Activated T-helper 1 cell treated with anti-CD3 and anti-CD28 coated beads, Interleukin-2, amount 50 U/mL, for 16 hours (primary cell): ENCODE measurements around the gene PLAC9.
"Not testable (repeated sequence)": the region's sequence is repeated elsewhere in the genome, so short reads cannot be mapped to it uniquely, and the experiment has no call there.

ENCODE experiments used
- DNase-seq, 2 donors: peaks; one replicate each; pipeline ENCODE4 v3.0.0-alpha.2; 2020; ENCODE audit warnings: low read depth in 1 of 2, low spot score in 1 of 2

The PLAC9 gene

GRCh38 chr10:80132299-80133139 is at the start of gene PLAC9:
TSS of gene PLAC9 (plus strand) at chr10:80132730. CDS start at chr10:80132763, 33 bp downstream.
- no peak for DNase-seq

- no peak for DNase-seq
These were observed 42.4 kb upstream of the PLAC9 start for GRCh38 chr10:80090121-80090520.

- DNase-seq: no peak
These were observed 38.3 kb upstream of the PLAC9 start for GRCh38 chr10:80094231-80094630.

GRCh38 chr10:80098272-80098671 is 34.3 kb upstream of the PLAC9 start:
- not testable (repeated sequence) for DNase-seq

GRCh38 chr10:80099295-80099694 is 33.2 kb upstream of the PLAC9 start:
- DNase-seq: not testable (repeated sequence)

DNA sequence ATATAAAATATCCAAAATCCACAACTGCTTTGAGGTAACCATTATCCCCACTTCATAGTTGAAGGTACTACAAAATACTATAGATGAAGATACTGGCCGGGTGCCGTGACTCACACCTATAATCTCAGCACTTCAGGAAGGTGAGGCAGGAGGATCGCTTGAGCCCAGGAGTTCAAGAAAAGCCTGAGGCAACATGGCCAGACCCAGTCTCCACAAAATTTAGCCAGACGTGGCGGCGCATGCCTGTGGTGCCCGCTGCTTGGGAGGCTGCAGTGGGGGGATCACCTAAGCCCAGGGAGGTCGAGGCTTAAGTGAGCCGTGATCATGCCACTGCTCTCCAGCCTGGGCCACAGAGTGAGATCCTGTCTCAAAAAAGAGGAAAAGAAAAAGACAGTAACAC is 32.4 kb upstream of the PLAC9 start:
- DNase-seq: no peak

- no peak for DNase-seq
These were observed 31.5 kb upstream of the PLAC9 start for GRCh38 chr10:80100861-80101695.

DNA sequence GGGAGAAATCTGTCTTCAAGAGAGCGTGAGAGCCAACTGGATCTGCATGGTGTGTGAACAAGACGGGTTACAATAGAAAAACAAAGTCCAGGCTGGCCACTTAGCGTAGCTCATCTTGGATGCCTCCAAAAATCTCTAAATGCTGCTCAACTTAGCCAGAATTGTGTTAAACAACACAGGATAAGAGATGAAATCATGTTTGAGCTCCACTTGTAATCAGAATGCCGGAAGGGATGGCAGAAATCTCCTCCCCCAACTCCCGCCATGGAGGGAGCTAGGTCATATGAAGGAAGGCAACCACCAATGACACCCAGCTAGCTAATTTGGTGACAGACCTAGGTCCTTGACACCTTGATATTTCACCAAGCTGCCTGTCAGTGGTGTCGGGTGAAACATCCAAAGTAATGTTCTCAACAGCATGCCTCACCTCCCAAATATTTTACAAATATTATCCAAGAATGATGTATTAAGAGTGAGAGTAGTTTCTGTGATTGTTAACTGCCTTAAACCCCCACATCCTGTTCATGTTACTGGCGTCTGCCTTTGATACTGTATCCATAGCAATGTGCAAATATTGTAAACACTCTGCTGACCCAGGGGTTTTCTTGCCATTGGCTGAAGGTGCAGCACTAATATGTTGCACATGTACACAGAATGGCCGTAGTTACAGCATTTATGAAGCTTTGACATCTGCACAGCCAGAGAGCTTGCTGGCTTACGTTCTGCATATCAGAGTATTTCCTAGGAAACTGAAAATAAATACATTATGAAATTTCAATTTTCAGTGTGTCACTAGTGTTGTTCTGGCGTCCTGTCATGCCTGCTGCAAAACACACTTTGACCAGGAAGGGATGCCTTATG is 28.2 kb upstream of the PLAC9 start:
- DNase-seq: no peak

DNA sequence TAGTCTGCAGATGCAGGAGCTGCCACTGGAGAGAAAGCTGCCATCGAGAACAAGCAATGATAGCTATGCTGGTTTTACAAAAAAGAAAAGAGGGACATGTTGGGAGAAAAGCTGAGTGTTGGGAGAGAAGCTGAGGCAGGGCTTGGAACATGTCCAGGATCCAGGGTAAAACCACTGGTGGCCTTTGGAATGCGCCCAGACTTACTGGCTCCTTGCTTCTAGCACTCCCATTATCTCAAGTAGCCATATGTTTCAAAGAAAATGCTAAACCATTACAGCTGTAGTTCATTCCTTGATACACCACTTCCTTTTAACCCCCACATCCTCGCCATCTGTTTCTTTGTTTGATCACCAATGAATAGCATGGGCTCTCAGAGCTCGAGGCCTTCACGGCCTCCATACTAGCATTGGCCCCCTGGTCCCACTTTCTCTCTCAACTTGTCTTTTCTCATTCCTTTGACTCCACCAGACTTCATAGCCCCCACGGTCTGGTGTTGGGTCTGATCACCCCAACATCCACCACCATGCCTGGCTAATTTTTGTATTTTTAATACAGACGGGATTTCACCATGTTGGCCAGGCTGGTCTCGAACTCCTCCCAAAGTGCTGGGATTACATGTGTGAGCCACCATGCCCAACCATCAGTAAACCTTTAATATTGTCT is 23.8 kb upstream of the PLAC9 start:
- DNase-seq: no peak

- no peak for DNase-seq
These were observed 21.5 kb upstream of the PLAC9 start for GRCh38 chr10:80110986-80111385.

- DNase-seq: no peak
These were observed 13.9 kb upstream of the PLAC9 start for GRCh38 chr10:80118669-80119068.

GRCh38 chr10:80122110-80122710 is 10.3 kb upstream of the PLAC9 start:
- DNase-seq: no peak

DNA sequence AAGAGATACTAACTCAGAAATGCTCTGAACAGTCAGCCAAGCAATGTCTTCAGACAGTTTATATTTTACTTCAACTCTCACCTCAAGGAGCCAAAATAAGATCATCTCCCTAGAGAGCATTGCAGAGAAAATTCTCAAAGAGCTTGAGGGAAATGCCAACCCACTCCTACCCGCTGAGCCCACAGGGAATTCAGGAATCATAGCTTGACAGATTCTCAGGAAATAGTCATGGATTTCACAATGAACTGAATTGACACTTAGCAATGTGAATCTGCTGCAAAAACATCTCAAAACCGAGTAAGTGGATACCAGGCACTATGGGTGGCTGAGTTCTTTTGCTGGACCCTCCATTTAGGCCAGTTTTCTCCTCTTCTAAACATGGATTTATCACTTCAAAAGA is 9.8 kb upstream of the PLAC9 start:
- DNase-seq: no peak

GRCh38 chr10:80126876-80127275 is 5.7 kb upstream of the PLAC9 start:
- DNase-seq: no peak

GRCh38 chr10:80131499-80131901 is 1.0 kb upstream of the PLAC9 start:
- no peak for DNase-seq

- DNase-seq: no peak
These were observed 676 bp downstream of the PLAC9 start for GRCh38 chr10:80133206-80133605.

DNA sequence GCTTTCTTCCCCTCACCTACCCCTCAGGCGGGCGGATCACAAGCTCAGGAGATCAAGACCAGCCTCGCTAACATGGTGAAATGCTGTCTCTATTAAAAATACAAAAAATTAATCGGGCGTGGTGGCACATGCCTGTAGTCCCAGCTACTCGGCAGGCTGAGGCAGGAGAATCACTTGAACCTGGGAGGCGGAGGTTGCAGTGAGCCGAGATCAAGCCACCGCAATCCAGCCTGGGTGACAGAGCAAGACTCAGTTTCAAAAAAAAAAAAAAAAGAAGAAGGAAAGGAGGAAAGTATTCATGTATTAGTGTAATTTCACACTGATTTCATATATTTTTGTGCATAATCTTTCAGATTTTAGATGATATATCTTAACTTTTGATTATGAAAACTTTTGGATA is 1.2 kb downstream of the PLAC9 start:
- DNase-seq: not testable (repeated sequence)

- DNase-seq: no peak
These were observed 3.6 kb downstream of the PLAC9 start for GRCh38 chr10:80136134-80136571.

- DNase-seq: no peak
These were observed 4.7 kb downstream of the PLAC9 start for GRCh38 chr10:80137031-80137862.
